Neuronal stem cell (in vitro differentiated cells): Measurements from ENCODE around the gene MKRN2.
"Not testable (repeated sequence)": the region's sequence is repeated elsewhere in the genome, so short reads cannot be mapped to it uniquely, and the experiment has no call there.

Experiments
- DNase-seq: peaks from one replicate; pipeline ENCODE4 v3.0.0-alpha.2; 2013; ENCODE audit warnings: low spot score
- H2AFZ ChIP-seq: one replicate; pipeline ENCODE4 v1.6.1; 2013; ENCODE audit warnings: mild to moderate bottlenecking, low read length, inconsistent platforms
- H2AK5ac ChIP-seq: 2 replicates; pipeline ENCODE4 v1.6.1; 2013; ENCODE audit warnings: low read depth, mild to moderate bottlenecking, inconsistent platforms, low read length, moderate library complexity, mixed read lengths
- H2BK120ac ChIP-seq: 2 replicates; pipeline ENCODE4 v1.6.1; 2013; ENCODE audit warnings: low read depth, mild to moderate bottlenecking, inconsistent platforms, low read length, moderate library complexity, mixed read lengths
- H2BK12ac ChIP-seq: one replicate; pipeline ENCODE4 v1.6.1; 2013; ENCODE audit warnings: low read length, inconsistent platforms
- H2BK15ac ChIP-seq: 2 replicates; pipeline ENCODE4 v1.6.1; 2013; ENCODE audit warnings: mild to moderate bottlenecking, low read length, inconsistent platforms, mixed read lengths
- H2BK5ac ChIP-seq: one replicate; pipeline ENCODE4 v1.6.1; 2013; ENCODE audit warnings: inconsistent platforms, mild to moderate bottlenecking, low read length, moderate library complexity
- H3K14ac ChIP-seq: one replicate; pipeline ENCODE4 v1.6.1; 2013; ENCODE audit warnings: low read length, inconsistent platforms
- H3K18ac ChIP-seq: 2 replicates; pipeline ENCODE4 v1.6.1; 2013; ENCODE audit warnings: low read length, inconsistent platforms
- H3K23ac ChIP-seq: 2 replicates; pipeline ENCODE4 v1.6.1; 2013; ENCODE audit warnings: low read depth, mild to moderate bottlenecking, mixed read lengths, low read length, inconsistent platforms; ENCODE audit not compliant: poor library complexity
- H3K27ac ChIP-seq: replicated peaks from 3 replicates; pipeline ENCODE4 v1.5.1; 2013; ENCODE audit warnings: low read length, inconsistent platforms
- H3K27me3 ChIP-seq, 3 experiments: 2 replicates each; pipeline ENCODE4 v1.6.1; 2013; ENCODE audit warnings: low read length in 3 of 3, mild to moderate bottlenecking in 2 of 3, inconsistent platforms in 1 of 3, low read depth in 1 of 3, mixed read lengths in 1 of 3, moderate library complexity in 1 of 3; ENCODE audit not compliant: control insufficient read depth in 3 of 3, insufficient read depth in 3 of 3
- H3K36me3 ChIP-seq, 2 donors: replicated peaks in 1 of 2; 2 replicates each; pipeline ENCODE4 v1.6.1; 2013; ENCODE audit warnings: low read length in 2 of 2; ENCODE audit not compliant: control insufficient read depth in 2 of 2, insufficient read depth in 2 of 2
- H3K4ac ChIP-seq: 2 replicates; pipeline ENCODE4 v1.6.1; 2013; ENCODE audit warnings: inconsistent platforms, mild to moderate bottlenecking, low read length, moderate library complexity
- H3K4me1 ChIP-seq, 2 donors: 1 replicate in 1 of 2; 2 replicates in 1 of 2; pipeline ENCODE4 v1.6.1; 2013; ENCODE audit warnings: low read length in 2 of 2, low read depth in 1 of 2; ENCODE audit not compliant: control insufficient read depth in 2 of 2, insufficient read depth in 1 of 2
- H3K4me2 ChIP-seq: one replicate; pipeline ENCODE4 v1.6.1; 2013; ENCODE audit warnings: mild to moderate bottlenecking, low read length, inconsistent platforms; ENCODE audit not compliant: insufficient read depth, poor library complexity, severe bottlenecking
- H3K4me3 ChIP-seq, 2 donors: 2 replicates each; pipeline ENCODE4 v1.5.1; 2013; ENCODE audit warnings: low read length in 2 of 2, mild to moderate bottlenecking in 2 of 2, inconsistent platforms in 1 of 2, moderate library complexity in 1 of 2
- H3K79me1 ChIP-seq: one replicate; pipeline ENCODE4 v1.6.1; 2013; ENCODE audit warnings: low read depth, mild to moderate bottlenecking, inconsistent platforms, low read length, moderate library complexity
- H3K9ac ChIP-seq: one replicate; pipeline ENCODE4 v1.6.1; 2013; ENCODE audit warnings: mild to moderate bottlenecking, low read depth, low read length, inconsistent platforms; ENCODE audit not compliant: poor library complexity
- H3K9me3 ChIP-seq, 2 donors: replicated peaks in 1 of 2; 2 replicates each; pipeline versions ENCODE3 to v1.6.1; 2013; ENCODE audit warnings: low read length in 2 of 2, mild to moderate bottlenecking in 2 of 2, inconsistent platforms in 1 of 2, low read depth in 1 of 2, mixed read lengths in 1 of 2, moderate library complexity in 1 of 2; ENCODE audit not compliant: control insufficient read depth in 2 of 2, insufficient read depth in 1 of 2
- H4K8ac ChIP-seq: one replicate; pipeline ENCODE4 v1.6.1; 2013; ENCODE audit warnings: low read depth, mild to moderate bottlenecking, inconsistent platforms, low read length, moderate library complexity
- H4K91ac ChIP-seq: one replicate; pipeline ENCODE4 v1.6.1; 2013; ENCODE audit warnings: low read length, low read depth, mild to moderate bottlenecking, inconsistent platforms; ENCODE audit not compliant: poor library complexity
- WGBS, 2 donors: extraction: QIAGEN DNeasy Blood & Tissue Kit; methylation state at CpG; one replicate each; pipeline ENCODE4 v1.1.7; 2013; ENCODE audit warnings: missing lambda C conversion rate in 2 of 2, mixed read lengths in 1 of 2; ENCODE audit not compliant: insufficient read length in 2 of 2, insufficient replicate concordance in 1 of 2; ENCODE audit errors: extremely low coverage in 2 of 2; 5-methylcytosine and 5-hydroxymethylcytosine counted together

Gene MKRN2

DNA sequence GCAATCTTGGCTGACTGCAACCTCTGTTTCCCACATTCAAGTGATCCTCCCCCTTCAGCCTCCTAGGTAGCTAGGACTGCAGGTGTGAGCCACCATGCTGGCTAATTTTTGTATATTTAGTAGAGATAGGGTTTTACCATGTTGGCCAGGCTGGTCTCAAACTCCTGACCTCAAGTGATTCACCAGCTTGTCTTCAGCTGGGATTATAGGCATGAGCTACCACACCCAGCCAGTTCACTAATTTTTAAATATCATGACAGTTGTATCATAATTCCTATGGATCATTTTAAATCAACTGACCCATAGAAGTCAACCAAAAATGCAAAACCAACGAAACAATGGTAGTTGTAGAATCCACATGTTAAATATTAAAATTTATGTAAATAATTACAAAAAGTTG is 71.9 kb downstream of the MKRN2 start:
- H3K27me3 ChIP-seq = no peaks in the 10 kb centered on the region
- H3K4ac ChIP-seq = no peak overlapping the region

DNA sequence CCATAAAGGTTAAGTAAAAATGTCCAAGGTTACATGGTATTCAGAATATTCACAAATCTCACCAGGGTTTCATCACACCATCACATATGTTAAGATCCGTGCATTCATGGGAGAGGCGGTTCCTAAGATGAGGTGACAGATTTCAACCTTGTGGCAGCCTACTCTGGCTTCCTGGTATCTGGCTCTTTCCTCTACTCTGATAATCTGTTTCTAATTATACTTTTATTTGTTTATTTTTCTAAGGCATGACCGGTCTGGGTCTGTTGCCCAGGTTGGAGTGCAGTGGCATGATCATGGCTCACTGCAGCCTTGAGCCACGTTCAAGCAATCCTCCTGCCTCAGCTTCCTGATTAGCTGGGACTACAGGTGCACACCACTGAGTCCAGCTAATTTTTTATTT is 72.7 kb downstream of the MKRN2 start:
- DNase-seq = no peak
- H2AFZ ChIP-seq = no peak overlapping the region
- no peak overlapping the region for H3K4me2 ChIP-seq
- H2BK5ac ChIP-seq = no peak overlapping the region
- no peak overlapping the region for H2AK5ac ChIP-seq
- no peak overlapping the region for H3K4ac ChIP-seq
- peaks cover 2% of the 10 kb centered on the region for H3K79me1 ChIP-seq
- no peak overlapping the region for H2BK120ac ChIP-seq
- no peaks in the 10 kb centered on the region for H3K9me3 ChIP-seq
- H2BK12ac ChIP-seq = no peak overlapping the region
- H3K4me1 ChIP-seq = peaks cover 0 to 3% of the 10 kb centered on the region in 2 donors
- H3K23ac ChIP-seq = no peak overlapping the region
- no peaks in the 10 kb centered on the region for H3K27me3 ChIP-seq
- H3K18ac ChIP-seq = no peak overlapping the region
- H3K4me3 ChIP-seq = no peak overlapping the region
- H2BK15ac ChIP-seq = no peak overlapping the region
- no peak overlapping the region for H4K91ac ChIP-seq
- no peak overlapping the region for H3K9ac ChIP-seq
- no peak overlapping the region for H3K14ac ChIP-seq
- H4K8ac ChIP-seq = no peak overlapping the region
- H3K27ac ChIP-seq = no peak overlapping the region
- H3K36me3 ChIP-seq = peaks cover 0 to 2% of the 10 kb centered on the region in 2 donors
- no CpG with 5 or more reads among the region's 4 CpGs for WGBS, 2 donors

More for the DNA sequence above, 71.9 kb downstream of the MKRN2 start:
- H3K9me3 ChIP-seq = no peaks in the 10 kb centered on the region
- WGBS, 2 donors = no CpG with 5 or more reads among the region's 1 CpG
- no peak overlapping the region for H2AK5ac ChIP-seq
- H3K14ac ChIP-seq = no peak overlapping the region
- H3K9ac ChIP-seq = no peak overlapping the region
- peaks cover 0 to 3% of the 10 kb centered on the region in 2 donors for H3K4me1 ChIP-seq
- no peak overlapping the region for H3K23ac ChIP-seq
- peaks cover 2% of the 10 kb centered on the region for H3K79me1 ChIP-seq
- no peak for DNase-seq
- H3K27ac ChIP-seq = no peak overlapping the region
- H2AFZ ChIP-seq = no peak overlapping the region
- H2BK120ac ChIP-seq = no peak overlapping the region
- no peak overlapping the region for H3K4me2 ChIP-seq
- H4K91ac ChIP-seq = no peak overlapping the region
- H4K8ac ChIP-seq = no peak overlapping the region
- H2BK12ac ChIP-seq = no peak overlapping the region
- peaks cover 0 to 2% of the 10 kb centered on the region in 2 donors for H3K36me3 ChIP-seq
- no peak overlapping the region for H3K18ac ChIP-seq
- no peak overlapping the region for H2BK5ac ChIP-seq
- H3K4me3 ChIP-seq = no peak overlapping the region
- H2BK15ac ChIP-seq = no peak overlapping the region

DNA sequence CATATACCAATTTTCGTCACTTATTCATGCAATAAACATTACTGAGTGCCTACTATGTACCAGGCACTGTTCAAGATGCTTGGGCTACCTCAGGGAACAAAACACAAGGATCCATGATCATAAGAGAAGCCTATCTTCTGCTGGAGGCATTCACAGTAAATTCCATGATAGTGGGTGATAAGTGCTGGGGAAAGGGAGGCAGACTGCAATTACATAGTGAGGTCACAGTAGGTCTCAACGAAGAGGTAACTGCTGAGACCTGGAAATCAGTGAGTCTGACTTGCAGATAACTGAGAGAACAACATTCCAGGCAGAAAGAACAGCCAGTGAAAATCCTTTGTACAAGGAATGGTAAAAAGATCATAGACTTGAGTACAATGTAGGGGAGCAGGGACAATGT is 73.4 kb downstream of the MKRN2 start:
- H2BK15ac ChIP-seq = no peak overlapping the region
- no peak for DNase-seq
- no peak overlapping the region for H2BK120ac ChIP-seq
- H3K23ac ChIP-seq = no peak overlapping the region
- H4K91ac ChIP-seq = no peak overlapping the region
- H2AFZ ChIP-seq = no peak overlapping the region
- no peak overlapping the region for H3K14ac ChIP-seq
- H3K4me2 ChIP-seq = no peak overlapping the region
- H2BK12ac ChIP-seq = no peak overlapping the region
- H3K4me1 ChIP-seq = peaks cover 0 to 3% of the 10 kb centered on the region in 2 donors
- whole genome bisulfite sequencing, 2 donors = no CpG with 5 or more reads among the region's 2 CpGs
- peaks cover 2% of the 10 kb centered on the region for H3K79me1 ChIP-seq
- no peak overlapping the region for H3K4me3 ChIP-seq
- no peak overlapping the region for H2BK5ac ChIP-seq
- no peak overlapping the region for H3K27ac ChIP-seq
- H3K36me3 ChIP-seq = peaks cover 0 to 2% of the 10 kb centered on the region in 2 donors
- H3K4ac ChIP-seq = no peak overlapping the region
- H2AK5ac ChIP-seq = no peak overlapping the region
- H3K27me3 ChIP-seq = no peaks in the 10 kb centered on the region
- no peak overlapping the region for H4K8ac ChIP-seq
- no peak overlapping the region for H3K9ac ChIP-seq
- no peaks in the 10 kb centered on the region for H3K9me3 ChIP-seq
- H3K18ac ChIP-seq = no peak overlapping the region

DNA sequence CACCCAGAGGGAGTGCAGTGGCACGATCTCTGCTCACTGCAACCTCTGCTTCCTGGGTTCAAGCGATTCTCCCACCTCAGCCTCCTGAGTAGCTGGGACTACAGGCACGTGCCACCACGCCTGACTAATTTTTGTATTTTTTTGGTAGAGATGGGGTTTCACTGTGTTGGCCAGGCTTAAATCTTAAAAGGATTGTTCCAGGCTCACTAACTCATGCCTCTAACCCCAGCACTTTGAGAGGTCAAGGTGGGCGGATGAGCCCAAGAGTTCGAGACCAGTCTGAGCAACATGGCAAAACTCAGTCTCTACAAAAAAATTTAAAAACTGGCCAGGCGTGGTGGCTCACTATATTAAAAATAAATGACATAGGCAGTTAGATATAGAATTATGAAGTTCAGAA is 74.0 kb downstream of the MKRN2 start:
- WGBS, 2 donors = no CpG with 5 or more reads among the region's 7 CpGs

More for the DNA sequence above, 74.0 kb downstream of the MKRN2 start:
- H3K27me3 ChIP-seq, H2BK12ac ChIP-seq, H2AK5ac ChIP-seq, H2AFZ ChIP-seq, H3K4me1 ChIP-seq, H3K4me2 ChIP-seq, H3K9me3 ChIP-seq, H2BK5ac ChIP-seq, H3K36me3 ChIP-seq, H3K14ac ChIP-seq, H3K18ac ChIP-seq, H4K8ac ChIP-seq, H2BK120ac ChIP-seq, H3K79me1 ChIP-seq, H3K23ac ChIP-seq, H2BK15ac ChIP-seq, H4K91ac ChIP-seq, H3K4ac ChIP-seq, H3K27ac ChIP-seq, DNase-seq, H3K9ac ChIP-seq, H3K4me3 ChIP-seq: not testable (repeated sequence)
